Measurements from ENCODE around the gene LSP1. TPM values are rescaled to one million over a fixed set of nuclear protein-coding genes. Genes with fewer than 3 reads are reported as not detected.

The LSP1 gene
- total and polyA plus RNA-seq, 2 of the 8 experiments (the other 6 are each of a cell fraction or from before 2014, with no cell fraction given): 0.03 TPM; not detected in 1

DNA sequence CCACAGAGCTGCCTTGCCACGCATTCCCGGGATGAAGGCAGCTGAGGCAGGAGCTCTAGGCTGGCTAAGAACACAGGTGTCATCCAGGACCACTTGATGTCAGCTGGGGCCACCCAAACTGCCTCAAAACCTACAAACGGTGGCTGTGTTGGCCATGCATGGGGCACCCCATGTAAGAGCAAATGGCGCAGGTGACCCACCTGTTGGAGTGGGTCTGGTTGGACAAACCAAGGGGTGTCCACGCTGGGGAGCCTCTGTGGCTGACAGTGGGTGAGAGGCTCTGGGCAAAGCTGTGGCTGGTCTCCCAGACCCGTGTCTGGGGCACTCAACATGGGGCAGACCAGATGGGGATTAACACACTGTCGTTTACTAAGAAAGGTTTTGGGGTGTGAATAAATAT lies 37.1 kb upstream of the LSP1 start (continued):
- TF ChIP-seq TAF1 (IDR thresholded peaks at IDR 0.05; ENCODE audit: low read depth, low read length) (no peak), SRF (IDR thresholded peaks at IDR 0.05; ENCODE audit: low read depth, low read length) (no peak), BCL11A (IDR thresholded peaks at IDR 0.05; ENCODE audit: low read depth in 2 of 2, low read length in 2 of 2) (no peak), POLR2AphosphoS5 (IDR thresholded peaks at IDR 0.05; ENCODE audit: low read depth, low read length) (no peak)

Measured in H1 (cell line).